ENCODE results near the gene CBX5. TPM values are rescaled to one million over a fixed set of nuclear protein-coding genes. Genes with fewer than 3 reads are reported as not detected.

The CBX5 gene
- total and polyA plus RNA-seq, 9 of the 15 experiments (the other 6 are each of a cell fraction or from before 2014, with no cell fraction given) = 32.6 to 102 (median 59.2) TPM

GRCh38 chr12:54300732-54301427, 21.0 kb upstream of the CBX5 start, which contains the start of gene NFE2 (continued):
- TF ChIP-seq UBTF (IDR thresholded peaks at IDR 0.05; ENCODE audit: borderline replicate concordance in 1 of 2, low read depth in 2 of 2, low read length in 2 of 2) (peak; percentile 93 to 99; a peak in 3 of 4 replicates), ZC3H4 (CRISPR knock-in tag; IDR thresholded peaks at IDR 0.05; ENCODE audit: borderline replicate concordance) (peak; percentile 77; the same call in 1 of the 2 replicates), ETV5 (CRISPR knock-in tag; IDR thresholded peaks at IDR 0.05; ENCODE audit: low read depth) (peak; percentile 87), EHMT2 (IDR thresholded peaks at IDR 0.05) (no peak), HEY1 (CRISPR knock-in tag; IDR thresholded peaks at IDR 0.05; ENCODE audit: borderline replicate concordance) (no peak), HDGF (IDR thresholded peaks at IDR 0.05) (0 out of 2 replicates have a peak, but pooled peaks have one; percentile 16), MTF1 (CRISPR knock-in tag; IDR thresholded peaks at IDR 0.05; ENCODE audit: borderline replicate concordance) (no peak), ZNF707 (CRISPR knock-in tag; conservative IDR thresholded peaks at IDR 0.05) (no peak), CXXC5 (CRISPR knock-in tag; IDR thresholded peaks at IDR 0.05) (peak; percentile 48; the same call in 1 of the 2 replicates), ZNF146 (CRISPR knock-in tag; IDR thresholded peaks at IDR 0.05; ENCODE audit: unreplicated experiment) (no peak), HINFP (tag; conservative IDR thresholded peaks at IDR 0.05; ENCODE audit: low read depth) (no peak), ZNF444 (CRISPR knock-in tag; IDR thresholded peaks at IDR 0.05) (no peak), ZNF224 (CRISPR knock-in tag; IDR thresholded peaks at IDR 0.05) (no peak), ETV6 (IDR thresholded peaks at IDR 0.05; ENCODE audit: borderline replicate concordance in 1 of 2, low read depth in 2 of 2, low read length in 1 of 2) (no peak), ETV6 (CRISPR knock-in tag; IDR thresholded peaks at IDR 0.05; ENCODE audit: borderline replicate concordance) (no peak), TFAP4 (CRISPR knock-in tag; IDR thresholded peaks at IDR 0.05; ENCODE audit: borderline replicate concordance) (peak; percentile 82), POLR2A (conservative IDR thresholded peaks at IDR 0.05) (peak; percentile 93), PRMT5 (CRISPR knock-in tag; IDR thresholded peaks at IDR 0.05) (no peak), E4F1 (CRISPR knock-in tag; IDR thresholded peaks at IDR 0.05; ENCODE audit: borderline replicate concordance) (no peak), SNRNP70 (optimal IDR thresholded peaks at IDR 0.05; ENCODE audit: low read depth, low read length) (no peak), RAD21 (CRISPR knock-in tag; conservative IDR thresholded peaks at IDR 0.05 in 1 of 2, IDR thresholded peaks at IDR 0.05 in 1 of 2) (peak in 1 of 2 experiments; percentile 35; a peak in 1 of 4 replicates)
